B cell (primary cell): ENCODE measurements around the gene DIPK1A. TPM values are rescaled to one million over a fixed set of nuclear protein-coding genes. Genes with fewer than 3 reads are reported as not detected.
A peak's percentile ranks its signal among the peaks of the same experiment; 100 is the strongest.

Source experiments
- ATAC-seq: fragments of 200-7000 bp; cut with Tn5 transposase; one replicate; pipeline ENCODE4 v1.10.0; 2021; ENCODE audit warnings: low read depth, mild to moderate bottlenecking, moderate number of reproducible peaks, moderate library complexity
- CTCF ChIA-PET: fragments of 350-600 bp; sonication (Branson Sonifier 250); formaldehyde crosslinking; loops from one replicate; lab custom pipeline; 2021; ENCODE audit warnings: antibody characterized with exemption, inconsistent platforms; lab: Charles Lee
- POLR2A ChIA-PET: fragments of 350-600 bp; sonication (Branson Sonifier 250); formaldehyde crosslinking; loops from one replicate; lab custom pipeline; 2021; ENCODE audit warnings: antibody characterized with exemption; lab: Charles Lee
- DNase-seq: peaks from one replicate; pipeline ENCODE4 v3.0.0; 2013
- H2AFZ ChIP-seq: 2 replicates; pipeline ENCODE4 v1.6.1; 2012; ENCODE audit warnings: mild to moderate bottlenecking, low read depth, low read length; ENCODE audit not compliant: insufficient read depth, poor library complexity, severe bottlenecking
- H3K27ac ChIP-seq, 2 donors: 1 replicate in 1 of 2; 2 replicates in 1 of 2; pipeline ENCODE4 v1.5.1; 2012 to 2013; ENCODE audit warnings: low read length in 2 of 2, mild to moderate bottlenecking in 2 of 2, moderate library complexity in 1 of 2
- H3K27me3 ChIP-seq, 4 experiments: fragments of 200-600 bp in 1 of 4; sonication (generic) in 1 of 4; replicated peaks in 1 of 4; 1 replicate in 2 of 4; 2 replicates in 2 of 4; pipeline versions ENCODE4 v1.6.1 to v1.7.0; 2013 to 2016; ENCODE audit warnings: low read length in 3 of 4, mild to moderate bottlenecking in 2 of 4, mixed read lengths in 1 of 4, moderate library complexity in 1 of 4; ENCODE audit not compliant: insufficient read depth in 4 of 4, control insufficient read depth in 3 of 4; ENCODE audit errors: control extremely low read depth in 1 of 4
- H3K36me3 ChIP-seq, 2 experiments: replicated peaks in 1 of 2; 1 replicate in 1 of 2; 2 replicates in 1 of 2; pipeline versions ENCODE4 v1.6.1 to v1.7.1; 2013; ENCODE audit warnings: low read length in 1 of 2; ENCODE audit not compliant: insufficient read depth in 2 of 2, control insufficient read depth in 1 of 2; ENCODE audit errors: control extremely low read depth in 1 of 2, extremely low read depth in 1 of 2
- H3K4me1 ChIP-seq, 2 donors: fragments of 200-600 bp in 1 of 2; sonication (generic) in 1 of 2; 1 replicate in 1 of 2; 2 replicates in 1 of 2; pipeline versions ENCODE4 v1.5.1 to v1.6.1; 2013 to 2017; ENCODE audit warnings: low read length in 2 of 2; ENCODE audit not compliant: control insufficient read depth in 2 of 2, insufficient read depth in 2 of 2
- H3K4me2 ChIP-seq: replicated peaks from 2 replicates; pipeline ENCODE3; 2012; ENCODE audit warnings: mild to moderate bottlenecking, low read depth, low read length; ENCODE audit not compliant: poor library complexity, severe bottlenecking
- H3K4me3 ChIP-seq, 5 experiments: fragments of 200-600 bp in 1 of 5; sonication (generic) in 1 of 5; 1 replicate in 3 of 5; 2 replicates in 2 of 5; pipeline versions ENCODE4 v1.5.1 to v1.7.0; 2011 to 2016; ENCODE audit warnings: low read length in 4 of 5, mild to moderate bottlenecking in 4 of 5, low read depth in 2 of 5, control low read depth in 1 of 5, moderate library complexity in 1 of 5; ENCODE audit not compliant: insufficient read depth in 1 of 5; ENCODE audit errors: control extremely low read depth in 1 of 5, extremely low read depth in 1 of 5
- H3K79me2 ChIP-seq: fragments of 200-600 bp; sonication (generic); one replicate; pipeline ENCODE4 v1.6.0; 2016; ENCODE audit warnings: low read length; ENCODE audit not compliant: control insufficient read depth, insufficient read depth
- H3K9ac ChIP-seq: fragments of 200-600 bp; sonication (generic); 2 replicates; pipeline ENCODE4 v1.6.1; 2017; ENCODE audit warnings: mild to moderate bottlenecking, low read length, moderate library complexity
- H3K9me3 ChIP-seq, 3 donors: one replicate each; pipeline versions ENCODE4 v1.6.1 to v1.7.1; 2013; ENCODE audit warnings: low read length in 2 of 3; ENCODE audit not compliant: control insufficient read depth in 2 of 3, insufficient read depth in 1 of 3; ENCODE audit errors: control extremely low read depth in 1 of 3
- H4K20me1 ChIP-seq: 2 replicates; pipeline ENCODE4 v1.6.0; 2012; ENCODE audit warnings: mild to moderate bottlenecking, low read length; ENCODE audit not compliant: insufficient read depth, control insufficient read depth, poor library complexity, severe bottlenecking
- H3K27ac Mint-ChIP-seq: one replicate; pipeline ENCODE4 v1.8.0; 2021; ENCODE audit warnings: mixed read lengths
- H3K27me3 Mint-ChIP-seq: one replicate; pipeline ENCODE4 v1.8.0; 2021; ENCODE audit warnings: mixed read lengths
- H3K4me1 Mint-ChIP-seq: one replicate; pipeline ENCODE4 v1.8.0; 2021; ENCODE audit warnings: mixed read lengths
- H3K4me3 Mint-ChIP-seq: one replicate; pipeline ENCODE4 v1.8.0; 2021; ENCODE audit warnings: mixed read lengths
- H3K9me3 Mint-ChIP-seq: one replicate; pipeline ENCODE4 v1.8.0; 2022; ENCODE audit warnings: mixed read lengths; ENCODE audit not compliant: insufficient read depth
- EZH2 ChIP-seq: IDR thresholded peaks from 2 replicates; pipeline ENCODE4 v1.6.1; 2012; ENCODE audit warnings: borderline replicate concordance, low read depth, mild to moderate bottlenecking, moderate library complexity, low read length; ENCODE audit not compliant: insufficient read depth, poor library complexity, severe bottlenecking
- WGBS: methylation state at CpG from one replicate; pipeline ENCODE4 v1.1.5; 2013; ENCODE audit warnings: missing lambda C conversion rate; ENCODE audit not compliant: insufficient coverage; 5-methylcytosine and 5-hydroxymethylcytosine counted together
- intact Hi-C: fragments of 100-400 bp; cut with micrococcal nuclease; formaldehyde crosslinking; loops from one replicate; pipeline ENCODE4 v1.10.0; 2022
- polyA plus RNA-seq: library from polyadenylated mRNA; depleted of rRNA; stranded (reverse); fragments of >200 nt; gene quantifications from 2 replicates; pipeline ENCODE4 v1.2.3, GENCODE V29; 2012
- total RNA-seq, 2 donors: library from RNA; stranded (reverse); fragments of 120-200 nt in 1 of 2; gene quantifications; 1 replicate in 1 of 2; 2 replicates in 1 of 2; pipeline versions ENCODE4 v1.2.3 to v1.2.4, GENCODE V29; 2013 to 2022
- TF ChIP-seq, protein P1 (sequence below): fragments of 200-600 bp; IDR thresholded peaks from one replicate; pipeline ENCODE4 v1.8.0; 2022; ENCODE audit warnings: antibody characterized with exemption, mild to moderate bottlenecking

Gene DIPK1A
- total and polyA plus RNA-seq, 2 donors (not counting 1 experiment from before 2014, with no cell fraction given), result 10.7 to 22.7 TPM

DNA sequence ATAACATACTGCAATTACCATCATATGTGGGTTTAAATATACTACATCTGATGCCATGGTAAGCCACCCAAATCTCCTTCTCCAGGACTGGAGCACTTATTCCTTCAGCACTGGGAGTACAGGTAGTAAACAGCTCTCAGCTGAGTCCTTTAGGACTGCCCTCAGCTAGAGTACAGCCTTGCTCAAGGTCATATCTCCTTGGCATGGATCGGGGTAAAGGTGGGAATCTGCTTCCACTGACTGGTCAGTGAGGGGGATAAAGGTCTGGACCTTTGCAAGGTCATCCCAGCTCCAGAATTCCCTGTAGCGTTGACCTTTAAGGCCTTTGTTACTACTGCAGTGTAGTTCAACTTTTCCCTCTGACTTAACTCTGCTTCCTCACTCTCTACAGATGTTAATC is 90.7 kb downstream of the DIPK1A start:
- Histone ChIP-seq H3K9me3 (peaks cover 0 to 6% (median 1%) of the 10 kb centered on the region in 3 donors), H3K27me3 (no peaks in the 10 kb centered on the region), H3K4me1 (no peaks in the 10 kb centered on the region), H3K4me3 (no peak overlapping the region), H4K20me1 (no peaks in the 10 kb centered on the region), H3K9ac (no peak overlapping the region), H3K79me2 (peaks cover 38% of the 10 kb centered on the region), H3K27ac (peak overlapping the region in 1 of 2 donors; percentile 4), H2AFZ (no peak overlapping the region), H3K36me3 (peaks cover 5 to 40% of the 10 kb centered on the region in 2 experiments), H3K4me2 (no peak overlapping the region)
- DNase-seq (no peak), ATAC-seq (no peak)
- no peak for TF ChIP-seq EZH2
- WGBS, result 100% methylated on average over 1 of the region's 2 CpGs
- Mint-ChIP-seq H3K9me3 (no peaks in the 10 kb centered on the region), H3K4me3 (no peak overlapping the region), H3K27me3 (no peaks in the 10 kb centered on the region), H3K27ac (no peak overlapping the region), H3K4me1 (no peaks in the 10 kb centered on the region)
- ChIA-PET CTCF (interaction anchor here (0.7 to 4.9 kb wide), 2 partner anchors 93 to 123 kb away, joined by 3 to 25 read pairs; no protein-coding TSS in a partner anchor), POLR2A (no interaction called here)
- intact Hi-C loops, result no loop called here

DNA sequence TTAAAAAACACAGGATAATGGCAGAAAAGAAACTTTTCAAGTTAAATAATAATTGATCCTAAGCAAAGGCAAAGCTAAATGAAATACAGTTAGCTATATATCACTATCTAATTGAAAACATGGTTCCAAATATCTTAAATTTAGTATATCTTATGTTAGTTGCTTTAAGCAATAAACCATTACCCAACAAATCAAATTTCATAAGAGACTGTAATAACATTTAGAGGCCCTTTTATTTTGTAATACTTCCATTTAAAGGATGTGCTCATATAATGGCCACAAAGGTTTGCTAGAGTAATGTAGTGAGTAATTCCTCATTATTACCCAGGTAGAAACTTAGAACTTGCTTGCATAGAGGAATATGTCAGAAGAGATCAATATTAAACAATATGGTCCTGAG is 97.1 kb downstream of the DIPK1A start:
- no peak overlapping the region for H3K4me3 Mint-ChIP-seq
- peaks cover 0 to 20% of the 10 kb centered on the region in 2 experiments for H3K36me3 ChIP-seq
- intact Hi-C loops, result no loop called here
- peaks cover 0 to 3% of the 10 kb centered on the region in 2 donors for H3K4me1 ChIP-seq
- no peaks in the 10 kb centered on the region for H3K27me3 Mint-ChIP-seq
- no peak overlapping the region for H3K27ac Mint-ChIP-seq
- peaks cover 2% of the 10 kb centered on the region for H3K4me1 Mint-ChIP-seq
- no peaks in the 10 kb centered on the region for H3K27me3 ChIP-seq
- no peaks in the 10 kb centered on the region for H4K20me1 ChIP-seq
- H3K4me3 ChIP-seq, result no peak overlapping the region
- no peak overlapping the region for H3K4me2 ChIP-seq
- no peaks in the 10 kb centered on the region for H3K9me3 Mint-ChIP-seq
- H2AFZ ChIP-seq, result no peak overlapping the region
- CTCF ChIA-PET, result interaction anchor here (0.7 to 5.1 kb wide), 5 partner anchors 104 to 156 kb away, joined by 3 to 59 read pairs (median 4); no protein-coding TSS in a partner anchor
- TF ChIP-seq, protein P1, sequence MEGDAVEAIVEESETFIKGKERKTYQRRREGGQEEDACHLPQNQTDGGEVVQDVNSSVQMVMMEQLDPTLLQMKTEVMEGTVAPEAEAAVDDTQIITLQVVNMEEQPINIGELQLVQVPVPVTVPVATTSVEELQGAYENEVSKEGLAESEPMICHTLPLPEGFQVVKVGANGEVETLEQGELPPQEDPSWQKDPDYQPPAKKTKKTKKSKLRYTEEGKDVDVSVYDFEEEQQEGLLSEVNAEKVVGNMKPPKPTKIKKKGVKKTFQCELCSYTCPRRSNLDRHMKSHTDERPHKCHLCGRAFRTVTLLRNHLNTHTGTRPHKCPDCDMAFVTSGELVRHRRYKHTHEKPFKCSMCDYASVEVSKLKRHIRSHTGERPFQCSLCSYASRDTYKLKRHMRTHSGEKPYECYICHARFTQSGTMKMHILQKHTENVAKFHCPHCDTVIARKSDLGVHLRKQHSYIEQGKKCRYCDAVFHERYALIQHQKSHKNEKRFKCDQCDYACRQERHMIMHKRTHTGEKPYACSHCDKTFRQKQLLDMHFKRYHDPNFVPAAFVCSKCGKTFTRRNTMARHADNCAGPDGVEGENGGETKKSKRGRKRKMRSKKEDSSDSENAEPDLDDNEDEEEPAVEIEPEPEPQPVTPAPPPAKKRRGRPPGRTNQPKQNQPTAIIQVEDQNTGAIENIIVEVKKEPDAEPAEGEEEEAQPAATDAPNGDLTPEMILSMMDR, result no peak
- TF ChIP-seq EZH2, result no peak
- ATAC-seq, result no peak
- peak overlapping the region in 1 of 2 donors; percentile 12 for H3K27ac ChIP-seq
- H3K9ac ChIP-seq, result no peak overlapping the region
- peaks cover 2% of the 10 kb centered on the region for H3K79me2 ChIP-seq
- POLR2A ChIA-PET, result no interaction called here
- DNase-seq, result no peak
- H3K9me3 ChIP-seq, result no peaks in the 10 kb centered on the region
